Suprapubic skin (tissue), 4 donors: ENCODE data around the gene ALCAM.

Experiments
- EP300 ChIP-seq: sonication (generic); formaldehyde crosslinking; IDR thresholded peaks from one replicate; pipeline ENCODE4 v1.6.1; 2017; ENCODE audit warnings: antibody characterized with exemption
- POLR2A ChIP-seq, 2 donors: fragments of 450-650 bp; IDR thresholded peaks; one replicate each; pipeline ENCODE4 v1.6.1; 2017; ENCODE audit warnings: antibody characterized with exemption in 2 of 2, mild to moderate bottlenecking in 2 of 2, moderate library complexity in 2 of 2
- POLR2AphosphoS5 ChIP-seq, 3 donors: sonication (generic); formaldehyde crosslinking; IDR thresholded peaks; one replicate each; pipeline ENCODE4 v1.6.1; 2017; ENCODE audit warnings: antibody characterized with exemption in 3 of 3
- TF ChIP-seq, protein P1 (sequence below), 2 donors: fragments of 200-600 bp in 1 of 2; fragments of 450-650 bp in 1 of 2; sonication (generic) in 1 of 2; IDR thresholded peaks; one replicate each; pipeline ENCODE4 v1.5.1; 2016 to 2019; ENCODE audit warnings: antibody characterized with exemption in 2 of 2, mild to moderate bottlenecking in 1 of 2, moderate library complexity in 1 of 2

DNA sequence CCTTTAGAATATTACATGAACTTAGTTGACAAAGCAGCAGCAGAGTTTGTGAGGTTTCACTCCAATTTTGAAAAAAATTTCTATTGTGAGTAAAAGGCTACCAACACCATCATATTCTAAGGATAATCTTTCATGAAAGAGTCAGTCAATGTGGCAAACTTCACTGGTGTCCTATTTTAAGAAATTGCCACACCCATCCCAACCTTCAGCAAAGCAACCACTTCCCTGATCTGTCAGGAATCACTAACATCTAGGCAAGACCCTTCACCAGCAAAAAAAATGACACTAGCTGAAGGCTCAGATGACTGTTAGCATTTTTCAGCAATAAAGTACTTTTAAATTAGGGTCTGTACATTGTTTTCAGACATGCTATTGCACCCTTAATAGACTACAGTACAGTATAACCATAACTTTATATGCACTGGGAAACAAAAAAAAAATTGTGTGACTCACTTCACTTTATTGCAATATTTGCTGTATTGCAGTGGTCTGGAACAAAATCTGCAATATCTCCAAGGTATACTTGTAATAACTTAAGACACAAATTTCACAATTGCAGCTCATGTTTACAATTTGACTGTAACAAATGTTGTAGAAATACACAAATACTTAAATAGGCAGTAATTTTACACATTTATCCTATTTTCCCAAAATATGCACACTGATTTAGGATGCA, 38.9 kb upstream of the ALCAM start:
- TF ChIP-seq POLR2A (IDR thresholded peaks at IDR 0.05), result no peak
- TF ChIP-seq, protein P1, sequence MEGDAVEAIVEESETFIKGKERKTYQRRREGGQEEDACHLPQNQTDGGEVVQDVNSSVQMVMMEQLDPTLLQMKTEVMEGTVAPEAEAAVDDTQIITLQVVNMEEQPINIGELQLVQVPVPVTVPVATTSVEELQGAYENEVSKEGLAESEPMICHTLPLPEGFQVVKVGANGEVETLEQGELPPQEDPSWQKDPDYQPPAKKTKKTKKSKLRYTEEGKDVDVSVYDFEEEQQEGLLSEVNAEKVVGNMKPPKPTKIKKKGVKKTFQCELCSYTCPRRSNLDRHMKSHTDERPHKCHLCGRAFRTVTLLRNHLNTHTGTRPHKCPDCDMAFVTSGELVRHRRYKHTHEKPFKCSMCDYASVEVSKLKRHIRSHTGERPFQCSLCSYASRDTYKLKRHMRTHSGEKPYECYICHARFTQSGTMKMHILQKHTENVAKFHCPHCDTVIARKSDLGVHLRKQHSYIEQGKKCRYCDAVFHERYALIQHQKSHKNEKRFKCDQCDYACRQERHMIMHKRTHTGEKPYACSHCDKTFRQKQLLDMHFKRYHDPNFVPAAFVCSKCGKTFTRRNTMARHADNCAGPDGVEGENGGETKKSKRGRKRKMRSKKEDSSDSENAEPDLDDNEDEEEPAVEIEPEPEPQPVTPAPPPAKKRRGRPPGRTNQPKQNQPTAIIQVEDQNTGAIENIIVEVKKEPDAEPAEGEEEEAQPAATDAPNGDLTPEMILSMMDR (IDR thresholded peaks at IDR 0.05), result no peak
- TF ChIP-seq POLR2AphosphoS5 (IDR thresholded peaks at IDR 0.05), result no peak
- TF ChIP-seq EP300, result no peak
